NK-92 treated with Interleukin-12 subunit alpha and Interleukin-12 subunit beta, amount 100 ng/mL, for 24 hours (cell line): ENCODE data around the gene CRKL.
"Not testable (repeated sequence)": the region's sequence is repeated elsewhere in the genome, so short reads cannot be mapped to it uniquely, and the experiment has no call there.

Source experiments
- DNase-seq: peaks from one replicate; lab custom pipeline; 2025; lab: John Stamatoyannopoulos, UW

The CRKL gene

DNA sequence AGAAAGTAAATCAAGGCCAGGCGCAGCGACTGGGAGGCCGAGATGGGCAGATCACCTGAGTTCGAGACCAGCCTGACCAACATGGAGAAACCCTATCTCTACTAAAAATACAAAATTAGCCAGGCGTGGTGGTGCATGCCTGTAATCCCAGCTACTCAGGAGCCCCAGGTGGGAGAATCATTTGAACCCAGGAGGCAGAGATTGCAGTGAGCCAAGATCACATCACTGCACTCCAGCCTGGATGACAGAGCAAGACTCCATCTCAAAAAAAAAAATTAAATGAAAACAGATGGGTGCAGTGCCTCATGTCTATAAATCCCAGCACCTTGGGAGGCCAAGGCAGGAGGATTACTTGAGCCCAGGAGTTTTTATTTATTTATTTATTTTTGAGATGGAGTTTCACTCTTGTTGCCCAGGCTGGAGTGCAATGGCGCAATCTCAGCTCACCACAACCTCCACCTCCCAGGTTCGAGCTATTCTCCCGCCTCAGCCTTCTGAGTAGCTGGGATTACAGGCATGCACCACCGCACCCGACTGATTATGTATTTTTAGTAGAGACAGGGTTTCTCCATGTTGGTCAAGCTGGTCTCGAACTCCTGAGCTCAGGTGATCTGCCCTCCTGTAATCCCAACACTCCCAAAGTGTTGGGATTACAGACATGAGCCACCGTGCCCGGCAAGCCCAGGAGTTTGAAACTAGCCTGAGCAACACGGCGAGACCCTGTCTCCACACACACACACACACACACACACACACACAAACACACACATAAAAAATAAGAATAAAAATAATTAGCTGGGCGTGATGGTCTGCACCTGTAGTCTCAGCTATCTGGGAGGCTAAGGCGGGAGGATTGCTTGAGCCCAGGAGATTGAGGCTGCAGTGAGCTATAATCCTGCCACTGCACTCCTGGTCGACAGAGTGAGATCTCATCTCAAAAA lies 15.8 kb upstream of the CRKL start:
- not testable (repeated sequence) for DNase-seq

DNA sequence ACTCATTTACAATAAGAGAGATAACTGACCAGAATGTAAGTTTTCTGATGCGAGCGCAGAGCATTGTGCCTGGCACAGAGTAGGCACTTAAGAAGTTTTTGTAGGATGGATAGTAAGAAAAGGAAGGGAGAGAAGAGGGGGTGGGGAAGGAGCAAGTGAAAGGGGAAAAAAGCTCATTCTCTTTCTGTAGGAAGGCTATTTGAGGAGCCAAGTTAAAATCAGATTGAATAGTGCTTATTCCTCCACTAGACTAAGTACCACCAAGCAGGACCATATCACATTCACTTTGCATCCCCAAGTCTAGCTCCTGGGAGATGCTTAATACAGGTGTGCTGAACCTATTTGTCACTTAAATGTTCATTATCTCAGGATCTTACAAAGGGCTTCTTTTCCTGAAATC lies 14.1 kb upstream of the CRKL start:
- DNase-seq = no peak

DNA sequence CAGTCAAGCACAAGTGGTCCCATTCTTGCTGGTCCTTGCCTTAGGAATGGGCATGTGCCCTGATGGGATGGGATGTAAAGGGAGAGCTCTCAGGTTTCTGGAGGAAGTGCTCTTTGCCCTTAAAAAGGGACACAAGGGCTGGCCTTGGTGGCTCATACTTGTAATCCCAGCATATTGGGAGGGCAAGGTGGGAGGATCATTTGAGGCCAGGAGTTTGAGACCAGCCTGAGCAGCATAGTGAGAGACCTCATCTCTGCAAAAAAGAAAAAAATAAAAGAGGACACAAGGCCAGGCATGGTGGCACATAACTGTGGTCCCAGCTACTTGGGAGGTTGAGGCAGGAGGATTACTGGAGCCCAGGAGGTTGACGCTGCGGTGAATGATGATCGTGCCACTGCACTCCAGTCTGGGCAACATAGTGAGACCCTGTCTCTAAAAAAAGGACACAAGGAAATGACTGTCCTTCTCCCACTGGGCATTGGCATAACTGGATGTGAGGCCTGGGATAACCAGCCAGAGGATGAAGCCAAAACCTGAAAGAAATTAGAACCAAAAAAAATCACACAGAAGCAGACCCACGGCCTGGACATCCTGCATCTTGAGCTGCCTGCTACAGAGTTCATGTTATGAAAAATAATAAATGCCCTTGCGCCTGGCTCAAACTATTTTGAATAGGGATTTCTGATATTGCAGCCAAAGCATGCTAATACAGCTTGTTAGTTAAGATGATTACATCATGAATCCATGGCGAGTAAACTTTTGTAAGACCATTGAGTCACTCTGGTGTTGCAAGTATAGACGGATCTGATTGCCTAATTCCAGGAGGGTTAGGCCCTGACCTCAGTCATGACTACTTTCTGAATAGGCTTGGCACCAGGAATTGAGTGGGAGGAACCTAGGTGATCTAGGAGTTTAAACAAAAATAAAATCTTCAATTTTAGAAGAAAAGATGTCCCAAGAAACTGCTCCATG lies 12.9 kb upstream of the CRKL start:
- peak; percentile 15 for DNase-seq

DNA sequence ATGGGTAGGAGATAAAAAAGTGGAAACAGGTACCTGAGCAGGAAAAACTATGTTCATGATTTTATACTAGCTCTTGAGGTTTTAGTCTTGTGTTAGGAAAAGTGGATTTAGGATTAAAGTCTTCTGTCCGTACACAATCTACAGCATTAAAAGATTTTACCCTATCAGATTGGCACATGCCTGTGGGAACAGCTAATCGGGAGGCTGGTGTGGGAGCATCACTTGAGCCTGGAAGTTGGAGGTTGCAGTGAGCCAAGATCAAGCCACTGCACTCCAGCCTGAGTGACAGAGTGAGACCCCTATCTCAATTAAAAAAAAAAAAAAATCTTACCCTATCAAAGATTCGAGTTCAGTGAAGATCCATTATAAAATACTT lies 12.2 kb upstream of the CRKL start:
- no peak for DNase-seq

DNA sequence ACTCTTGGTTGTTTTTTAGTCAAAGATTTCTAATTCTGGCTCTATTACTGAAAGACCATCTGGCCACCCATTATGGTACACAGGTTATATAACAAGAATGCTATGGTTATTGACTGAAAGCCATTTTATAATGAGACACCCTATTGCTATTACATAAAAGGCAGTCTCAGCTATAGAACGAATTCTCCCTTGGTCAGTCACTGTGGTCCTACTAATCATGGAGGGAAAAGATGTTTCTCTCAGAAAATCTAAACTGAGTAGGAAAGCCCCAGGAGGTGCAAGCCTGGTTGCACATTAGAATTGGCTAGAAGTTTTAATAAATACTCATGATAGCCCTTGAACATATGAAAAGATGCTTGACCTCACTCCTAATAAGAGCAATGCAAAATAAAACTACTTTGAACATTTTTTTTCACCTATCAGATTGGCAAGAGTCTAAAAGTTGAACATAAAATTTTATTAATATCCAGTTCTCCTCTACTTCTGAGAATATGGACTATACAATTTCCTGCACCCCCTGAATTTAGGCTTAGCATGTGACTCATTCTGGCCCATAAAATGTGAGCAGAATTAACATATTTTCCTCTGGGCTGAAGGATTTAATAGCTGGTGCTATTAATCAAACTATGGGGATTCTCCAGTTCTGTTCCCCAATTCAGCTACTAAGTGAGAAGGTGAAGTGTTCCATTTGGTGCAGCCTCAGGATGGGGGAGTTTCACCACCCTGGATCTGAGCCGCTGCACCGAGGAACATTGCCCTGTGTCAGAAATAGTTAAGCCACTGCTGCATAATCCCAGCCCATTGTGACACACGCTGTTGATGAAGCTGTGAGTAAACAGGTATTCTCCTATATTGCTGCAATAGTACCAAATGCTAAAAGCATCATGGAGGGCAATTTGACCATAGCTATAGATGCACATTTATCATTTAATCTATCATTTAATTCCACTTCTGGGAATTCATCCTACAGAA lies 11.5 kb upstream of the CRKL start:
- DNase-seq = no peak

DNA sequence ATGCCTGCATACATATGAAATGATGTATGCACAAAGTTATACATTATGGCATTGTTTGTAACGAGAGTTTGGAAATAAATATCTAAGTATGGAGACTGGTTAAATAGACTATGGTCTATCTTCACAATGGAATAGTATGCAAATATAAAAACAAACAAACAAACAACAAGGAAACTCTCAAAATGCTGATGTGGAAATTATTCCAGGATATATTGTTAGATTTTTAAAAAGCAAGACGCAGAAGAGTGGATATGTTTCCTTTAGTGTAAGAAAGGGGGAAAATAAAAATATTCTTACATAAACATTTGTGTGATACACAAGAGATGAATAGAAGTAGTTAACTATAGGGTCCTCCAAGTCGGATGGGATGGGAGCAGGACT lies 10.8 kb upstream of the CRKL start:
- no peak for DNase-seq

DNA sequence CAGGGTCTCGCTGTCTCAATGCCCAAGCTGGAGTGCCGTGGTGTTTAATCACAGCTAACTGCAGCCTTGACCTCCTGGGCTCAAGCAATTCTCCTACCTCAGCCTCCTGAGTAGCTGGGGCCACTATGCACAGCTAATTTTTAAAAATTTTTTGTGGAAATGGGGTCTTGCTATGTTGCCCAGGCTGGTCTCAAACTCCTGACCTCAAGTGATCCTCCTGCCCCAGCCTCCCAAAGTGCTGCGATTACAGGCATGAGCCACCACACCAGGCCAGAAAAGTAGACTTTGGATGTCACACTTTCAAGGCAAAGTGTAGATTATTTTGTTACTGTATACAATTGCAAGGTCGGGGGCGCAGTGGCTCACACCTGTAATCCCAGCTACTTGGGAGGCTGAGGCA lies 8.5 kb upstream of the CRKL start:
- DNase-seq = not testable (repeated sequence)

DNA sequence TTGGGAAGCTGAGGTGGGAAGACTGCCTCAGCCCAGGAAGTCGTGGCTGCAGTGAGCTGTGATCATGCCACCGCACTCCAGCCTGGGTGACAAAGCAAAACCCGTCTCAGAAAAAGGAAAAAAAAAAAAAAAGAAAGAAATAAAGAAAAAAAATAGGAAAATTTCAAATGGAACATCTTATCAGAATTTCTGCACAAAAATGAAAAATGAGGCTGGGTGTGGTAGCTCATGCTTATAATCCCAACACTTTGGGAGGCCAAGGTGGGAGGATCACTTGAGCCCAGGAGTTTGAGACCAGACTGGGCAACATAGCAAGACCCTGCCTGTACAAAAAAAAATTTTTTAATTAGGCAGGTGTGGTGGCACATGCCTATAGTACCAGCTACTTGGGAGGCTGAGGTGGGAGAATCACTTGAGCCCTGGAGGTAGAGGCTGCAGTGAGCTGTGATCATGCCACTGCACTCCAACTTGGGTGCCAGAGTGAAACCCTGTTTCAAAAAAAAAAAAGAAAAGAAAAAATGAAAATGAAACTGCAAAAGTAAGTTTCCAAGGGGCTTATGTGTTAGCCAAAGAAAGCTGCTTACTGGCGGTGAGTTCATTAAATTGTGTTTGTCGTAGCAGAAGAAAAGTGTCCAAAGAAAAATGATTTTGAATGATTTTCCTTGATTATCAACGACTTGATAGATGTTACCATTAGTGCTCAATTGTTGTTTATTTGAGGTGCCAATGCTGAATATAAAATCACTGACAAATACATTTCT lies 7.5 kb upstream of the CRKL start:
- no peak for DNase-seq

DNA sequence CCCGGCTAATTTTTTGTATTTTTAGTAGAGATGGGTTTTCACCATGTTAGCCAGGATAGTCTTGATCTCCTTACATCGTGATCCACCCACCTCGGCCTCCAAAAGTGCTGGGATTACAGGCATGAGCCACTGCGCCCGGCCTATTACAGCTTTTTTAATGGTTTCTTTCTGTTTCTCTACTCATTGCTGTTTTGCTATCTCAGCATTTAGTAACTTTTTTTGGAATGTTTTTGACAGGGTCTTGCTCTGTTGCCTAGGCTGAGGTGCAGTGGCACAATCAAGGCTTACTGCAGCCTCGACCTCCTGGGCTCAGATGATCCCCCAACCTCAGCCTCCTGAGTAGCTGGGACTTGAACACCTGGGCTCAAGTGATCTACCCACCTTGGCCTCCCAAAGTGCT lies 4.7 kb upstream of the CRKL start:
- no peak for DNase-seq

DNA sequence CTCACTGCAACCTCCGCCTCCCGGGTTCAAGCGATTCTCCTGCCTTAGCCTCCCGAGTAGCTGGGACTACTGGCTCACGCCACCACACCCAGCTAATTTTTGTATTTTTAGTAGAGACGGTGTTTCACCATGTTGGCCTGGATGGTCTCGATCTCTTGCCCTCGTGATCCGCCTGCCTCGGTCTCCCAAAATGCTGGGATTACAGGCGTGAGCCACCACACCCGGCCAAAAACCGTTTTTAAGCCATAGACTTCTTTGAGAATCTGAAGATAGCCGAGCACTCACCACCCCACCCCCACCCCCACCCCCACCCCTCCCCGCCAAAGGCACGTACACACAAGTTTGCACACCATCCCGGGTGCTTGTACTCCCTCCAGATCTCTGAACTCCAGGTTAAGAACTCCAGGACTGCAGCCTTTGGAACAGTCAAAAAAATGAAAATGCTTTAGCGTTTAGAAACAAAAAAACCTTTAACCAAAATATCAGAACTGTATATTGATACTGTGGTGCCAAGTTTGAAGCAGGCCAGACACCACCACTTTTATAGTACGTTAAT lies 1.5 kb downstream of the CRKL start:
- no peak for DNase-seq

DNA sequence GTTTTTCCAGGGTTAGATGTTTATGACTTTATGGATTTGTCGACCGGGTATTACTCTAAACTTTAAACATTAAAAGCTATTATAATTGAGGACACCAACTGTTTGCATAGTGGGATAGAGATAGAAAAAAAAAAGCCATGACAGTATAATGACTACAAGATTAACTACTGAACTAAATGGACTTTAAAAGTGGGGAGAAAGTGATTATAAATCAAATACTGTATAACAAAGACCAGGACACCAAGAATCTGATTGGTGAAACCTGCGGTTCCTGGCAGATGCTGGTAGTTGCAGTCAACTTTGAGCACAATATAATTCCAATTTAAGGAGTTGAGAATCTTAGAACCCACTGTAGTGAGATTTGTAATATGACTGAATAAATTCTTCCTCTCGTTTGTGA lies 2.5 kb downstream of the CRKL start:
- DNase-seq = no peak

DNA sequence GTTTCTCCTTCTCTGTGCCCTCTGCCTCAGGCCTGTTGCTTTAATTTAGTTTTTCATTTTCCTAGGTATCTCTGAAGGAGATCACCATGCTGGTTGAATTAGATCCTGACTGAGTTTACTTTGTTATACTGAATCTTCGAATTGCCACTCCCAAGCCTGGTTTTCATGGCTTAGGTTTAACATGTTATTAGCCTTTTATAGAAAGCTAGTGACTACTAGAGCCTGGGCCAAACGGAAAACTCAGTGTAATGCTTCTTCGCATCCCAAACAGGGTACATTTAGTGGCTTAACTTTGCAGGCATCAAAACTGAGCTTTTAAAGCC lies 3.6 kb downstream of the CRKL start:
- DNase-seq = no peak

DNA sequence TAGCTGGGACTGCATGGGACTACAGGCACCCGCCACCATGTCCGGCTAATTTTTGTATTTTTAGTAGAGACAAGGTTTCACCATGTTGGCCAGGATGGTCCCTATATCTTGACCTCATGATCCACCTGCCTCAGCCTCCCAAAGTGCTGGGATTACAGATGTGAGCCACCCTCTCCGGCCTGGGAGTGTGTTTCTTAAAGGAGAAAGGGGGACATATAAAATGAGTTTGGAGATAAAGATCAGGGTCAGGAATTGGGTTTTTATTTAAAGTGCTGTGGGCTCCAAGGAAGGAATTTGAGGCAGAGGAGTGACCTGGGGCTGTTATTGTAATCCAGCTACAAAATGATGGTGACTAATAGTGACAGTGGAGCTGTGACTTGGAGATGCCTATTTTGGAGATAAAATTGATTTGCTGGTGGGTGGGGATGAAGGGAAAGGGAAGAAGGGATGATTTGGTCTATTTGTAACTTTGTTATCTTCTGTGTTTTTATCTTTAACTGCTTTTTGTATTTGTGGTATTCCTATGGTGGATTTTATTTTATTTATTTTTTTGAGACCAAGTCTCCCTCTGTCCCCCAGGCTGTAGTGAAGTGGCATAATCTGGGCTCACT lies 5.0 kb downstream of the CRKL start:
- DNase-seq = no peak

DNA sequence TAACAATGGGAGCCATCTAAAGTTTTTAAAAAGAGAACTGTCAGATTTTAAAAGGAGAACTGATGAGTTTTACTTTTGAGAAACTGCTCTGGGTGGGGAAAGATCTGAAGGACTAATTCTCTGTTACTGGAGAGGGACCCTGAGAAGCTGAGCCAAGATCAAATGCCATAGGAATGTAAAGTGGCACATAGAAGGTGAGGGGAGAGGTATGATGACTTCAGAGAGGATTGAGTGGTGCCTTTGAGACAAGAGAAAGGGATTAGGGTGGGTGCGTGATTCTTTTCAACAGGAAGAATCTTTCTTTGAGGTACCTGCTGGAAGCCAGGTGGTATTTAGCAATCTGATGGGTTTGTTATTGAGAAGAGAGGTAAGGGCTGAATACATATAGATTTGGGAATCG lies 9.0 kb downstream of the CRKL start:
- DNase-seq = no peak

DNA sequence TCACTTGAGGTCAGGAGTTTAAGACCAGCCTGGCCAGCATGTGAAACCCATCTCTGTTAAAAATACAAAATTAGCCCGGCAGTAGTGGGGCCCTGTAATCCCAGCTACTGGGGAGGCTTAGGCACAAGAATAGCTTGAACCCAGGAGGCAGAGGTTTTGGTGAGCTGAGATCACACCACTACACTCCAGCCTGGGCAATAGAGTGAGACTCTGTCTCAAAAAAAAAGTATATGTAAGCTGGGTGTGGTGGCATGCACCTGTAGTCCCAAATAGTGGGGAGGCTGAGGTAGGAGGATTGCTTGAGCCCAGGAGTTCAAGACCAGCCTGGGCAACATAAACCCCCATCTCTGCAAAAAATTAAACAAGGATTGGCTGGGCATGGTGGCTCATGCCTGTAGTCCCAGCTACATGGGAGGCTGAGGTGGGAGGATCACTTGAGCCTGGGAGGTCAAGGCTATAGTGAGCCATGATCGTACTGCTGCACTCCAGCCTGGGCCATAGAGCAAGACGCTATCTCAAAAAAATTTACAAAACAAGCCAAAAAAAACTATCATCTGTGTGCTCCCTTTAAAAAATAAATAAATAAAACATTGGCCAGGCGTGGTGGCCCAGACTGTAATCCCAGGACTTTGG lies 10.8 kb downstream of the CRKL start:
- no peak for DNase-seq

DNA sequence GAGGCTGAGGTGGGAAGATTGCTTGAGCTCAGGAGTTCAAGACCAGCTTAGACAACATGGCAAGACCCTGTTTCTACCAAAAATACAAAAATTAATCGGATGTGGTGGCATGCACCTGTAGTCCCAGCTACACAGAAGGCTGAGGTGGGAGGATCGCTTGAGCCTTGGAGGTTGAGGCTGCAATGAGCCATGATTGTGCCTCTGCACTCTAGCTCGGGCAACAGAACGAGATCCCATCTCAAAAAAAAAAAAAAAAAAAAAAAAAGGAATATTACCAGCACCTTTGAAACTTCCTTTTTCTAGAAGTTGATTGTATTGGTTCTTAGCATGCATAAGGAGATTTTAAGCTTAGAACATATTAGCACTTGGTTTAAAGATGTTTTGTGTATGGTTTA lies 11.4 kb downstream of the CRKL start:
- DNase-seq = no peak

DNA sequence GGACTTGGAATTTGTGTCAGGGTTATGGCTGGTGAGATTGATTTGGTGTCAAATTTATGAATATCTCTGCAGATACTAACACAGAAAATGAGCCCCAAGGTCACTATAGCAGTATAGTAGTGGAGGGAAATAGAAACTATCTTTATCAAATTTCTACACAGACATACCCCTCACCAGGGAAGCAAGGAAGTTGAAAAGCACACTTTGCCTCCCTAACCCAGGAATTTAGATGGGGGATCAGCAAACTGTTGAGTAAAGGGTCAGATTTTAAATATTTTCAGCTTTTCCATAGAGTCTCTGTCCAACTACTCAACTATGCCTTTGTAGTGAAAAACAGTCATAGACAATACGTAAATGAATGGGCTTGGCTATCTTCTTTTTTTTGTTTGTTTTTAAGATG lies 12.8 kb downstream of the CRKL start:
- DNase-seq = no peak

DNA sequence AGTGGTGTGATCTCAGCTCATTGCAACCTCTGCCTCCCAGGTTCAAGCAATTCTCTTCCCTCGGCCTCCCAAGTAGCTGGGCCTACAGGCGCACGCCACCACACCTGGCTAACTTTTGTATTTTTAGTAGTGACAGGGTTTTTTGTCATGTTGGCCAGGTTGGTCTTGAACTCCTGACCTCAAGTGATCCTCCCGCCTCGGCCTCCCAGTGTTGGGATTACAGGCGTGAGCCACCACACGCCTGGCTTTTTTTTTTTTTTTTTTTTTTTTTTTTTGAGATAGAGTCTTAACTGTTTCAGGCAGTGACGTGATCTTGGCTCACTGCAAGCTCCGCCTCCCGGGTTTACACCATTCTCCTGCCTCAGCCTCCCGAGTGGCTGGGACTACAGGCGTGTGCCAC lies 13.2 kb downstream of the CRKL start:
- not testable (repeated sequence) for DNase-seq

DNA sequence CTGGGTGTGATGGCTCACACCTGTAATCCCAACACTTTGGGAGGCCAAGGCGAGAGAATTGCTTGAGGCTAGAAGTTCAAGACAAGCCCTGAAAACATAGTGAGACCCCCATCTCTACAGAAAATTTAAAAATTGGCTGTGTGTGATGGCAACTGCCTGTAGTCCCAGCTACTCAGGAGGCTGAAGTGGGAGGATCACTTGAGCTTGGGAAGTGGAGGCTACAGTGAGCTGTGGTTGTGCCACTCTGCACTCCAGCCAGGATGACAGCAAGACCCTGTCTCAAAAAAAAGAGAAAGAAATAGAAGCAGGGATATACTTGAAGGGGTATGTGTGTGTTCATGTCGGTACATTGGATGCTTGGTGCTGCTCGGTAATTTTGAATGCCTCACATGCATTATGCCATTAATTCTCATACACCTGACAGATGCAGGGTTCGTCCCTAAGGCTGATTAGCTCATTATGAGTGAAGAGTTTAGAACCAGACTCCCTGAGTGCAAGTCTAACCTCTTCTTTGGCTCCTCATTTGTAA lies 14.0 kb downstream of the CRKL start:
- DNase-seq = no peak

DNA sequence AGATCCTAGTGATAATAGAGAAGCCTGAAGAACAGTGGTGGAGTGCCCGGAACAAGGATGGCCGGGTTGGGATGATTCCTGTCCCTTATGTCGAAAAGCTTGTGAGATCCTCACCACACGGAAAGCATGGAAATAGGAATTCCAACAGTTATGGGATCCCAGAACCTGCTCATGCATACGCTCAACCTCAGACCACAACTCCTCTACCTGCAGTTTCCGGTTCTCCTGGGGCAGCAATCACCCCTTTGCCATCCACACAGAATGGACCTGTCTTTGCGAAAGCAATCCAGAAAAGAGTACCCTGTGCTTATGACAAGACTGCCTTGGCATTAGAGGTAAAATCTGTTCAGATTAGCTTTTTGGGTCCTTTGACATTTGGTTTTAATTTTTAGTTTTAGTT lies 16.7 kb downstream of the CRKL start:
- no peak for DNase-seq
